Neural crest cell (in vitro differentiated cells): ENCODE measurements around the gene SMC2. TPM values are rescaled to one million over a fixed set of nuclear protein-coding genes. Genes with fewer than 3 reads are reported as not detected.
A peak's percentile ranks its signal among the peaks of the same experiment; 100 is the strongest.

ENCODE experiments used
- DNase-seq: peaks from one replicate; pipeline ENCODE4 v3.0.0; 2021; ENCODE audit warnings: low read depth, mixed read lengths, low spot score
- H3K27ac Mint-ChIP-seq: one replicate; pipeline ENCODE4 v1.8.0; 2021; ENCODE audit warnings: mild to moderate bottlenecking, mixed read lengths; ENCODE audit not compliant: unreplicated experiment
- H3K27me3 Mint-ChIP-seq: 2 replicates; pipeline ENCODE4 v1.8.0; 2021; ENCODE audit warnings: low read depth, mild to moderate bottlenecking, mixed read lengths
- H3K36me3 Mint-ChIP-seq: 2 replicates; pipeline ENCODE4 v1.8.0; 2021; ENCODE audit warnings: low read depth, mild to moderate bottlenecking, mixed read lengths
- H3K4me1 Mint-ChIP-seq: 2 replicates; pipeline ENCODE4 v1.8.0; 2021; ENCODE audit warnings: mixed read lengths
- H3K4me3 Mint-ChIP-seq: one replicate; pipeline ENCODE4 v1.8.0; 2021; ENCODE audit warnings: mild to moderate bottlenecking, mixed read lengths
- H3K9me3 Mint-ChIP-seq: 2 replicates; pipeline ENCODE4 v1.8.0; 2021; ENCODE audit warnings: mixed read lengths
- CTCF ChIP-seq: fragments of 200-600 bp; sonication (generic); conservative IDR thresholded peaks from 2 replicates; pipeline ENCODE4 v1.5.0; 2021; ENCODE audit warnings: antibody characterized with exemption, mild to moderate bottlenecking
- total RNA-seq: library from RNA; stranded (reverse); gene quantifications from 2 replicates; pipeline ENCODE4 v1.2.1, GENCODE V29; 2021

SMC2 gene
- total RNA-seq, 1 donor from 2014 or later: 45.4 TPM

GRCh38 chr9:104104360-104104759, 10.3 kb downstream of the SMC2 start:
- peaks cover 19% of the 10 kb centered on the region for H3K36me3 Mint-ChIP-seq
- TF ChIP-seq CTCF: no peak
- H3K4me1 Mint-ChIP-seq: no peaks in the 10 kb centered on the region
- H3K27ac Mint-ChIP-seq: no peak overlapping the region
- no peak overlapping the region for H3K4me3 Mint-ChIP-seq
- H3K27me3 Mint-ChIP-seq: no peaks in the 10 kb centered on the region
- no peak for DNase-seq
- H3K9me3 Mint-ChIP-seq: no peaks in the 10 kb centered on the region

DNA sequence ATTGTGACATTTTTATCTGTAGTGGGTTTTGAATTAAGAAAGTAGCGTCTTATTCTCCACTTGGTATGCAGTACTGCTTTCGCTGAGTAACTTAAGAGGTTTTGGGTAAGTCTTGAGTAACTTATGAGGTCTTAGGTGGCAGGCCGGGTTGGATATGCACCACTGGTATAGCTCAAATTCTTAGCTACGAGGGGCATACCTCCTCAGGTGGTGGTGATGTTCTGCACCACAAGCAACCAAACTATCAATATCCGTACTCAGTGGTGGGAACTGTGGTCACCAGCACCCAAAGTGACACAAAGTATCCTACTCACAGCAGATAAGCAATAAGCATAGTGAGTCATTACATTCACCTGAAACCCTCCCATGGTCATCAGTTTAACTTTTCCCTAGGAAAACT, 13.7 kb downstream of the SMC2 start:
- no peak for TF ChIP-seq CTCF
- no peaks in the 10 kb centered on the region for H3K9me3 Mint-ChIP-seq
- no peak overlapping the region for H3K27ac Mint-ChIP-seq
- no peaks in the 10 kb centered on the region for H3K4me1 Mint-ChIP-seq
- H3K27me3 Mint-ChIP-seq: no peaks in the 10 kb centered on the region
- DNase-seq: no peak
- peaks cover 14% of the 10 kb centered on the region for H3K36me3 Mint-ChIP-seq
- H3K4me3 Mint-ChIP-seq: no peak overlapping the region

GRCh38 chr9:104108315-104108714, 14.2 kb downstream of the SMC2 start:
- H3K36me3 Mint-ChIP-seq: peaks cover 9% of the 10 kb centered on the region
- H3K9me3 Mint-ChIP-seq: no peaks in the 10 kb centered on the region
- no peak overlapping the region for H3K27ac Mint-ChIP-seq
- DNase-seq: no peak
- H3K4me3 Mint-ChIP-seq: no peak overlapping the region
- H3K27me3 Mint-ChIP-seq: no peaks in the 10 kb centered on the region
- TF ChIP-seq CTCF: no peak
- H3K4me1 Mint-ChIP-seq: no peaks in the 10 kb centered on the region

GRCh38 chr9:104110509-104110908, 16.4 kb downstream of the SMC2 start:
- Mint-ChIP-seq H3K4me1 (no peaks in the 10 kb centered on the region), H3K27me3 (no peaks in the 10 kb centered on the region), H3K4me3 (no peak overlapping the region), H3K27ac (no peak overlapping the region), H3K9me3 (no peaks in the 10 kb centered on the region), H3K36me3 (peaks cover 4% of the 10 kb centered on the region)
- no peak for TF ChIP-seq CTCF
- no peak for DNase-seq

DNA sequence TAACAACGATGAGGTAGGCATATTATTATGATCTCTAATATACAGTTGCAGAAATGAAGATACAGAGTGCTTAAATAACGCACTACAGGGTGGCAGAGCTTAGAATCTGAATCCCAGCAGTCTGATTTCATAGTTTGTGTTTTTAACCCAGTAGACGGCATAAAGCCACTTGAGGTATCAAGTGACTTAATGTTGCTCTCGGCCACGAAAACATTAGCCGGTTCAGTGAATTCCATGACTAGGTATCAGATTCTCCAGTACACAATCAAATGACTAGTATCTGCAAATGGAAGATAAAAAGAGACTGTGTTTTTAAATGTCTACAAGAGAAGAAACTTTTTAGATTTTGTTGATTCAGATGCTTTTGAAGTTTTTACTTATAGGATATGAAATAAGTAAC, 24.8 kb downstream of the SMC2 start:
- no peaks in the 10 kb centered on the region for H3K4me1 Mint-ChIP-seq
- TF ChIP-seq CTCF: no peak
- no peak for DNase-seq
- H3K36me3 Mint-ChIP-seq: peaks cover 11% of the 10 kb centered on the region
- H3K4me3 Mint-ChIP-seq: no peak overlapping the region
- no peaks in the 10 kb centered on the region for H3K27me3 Mint-ChIP-seq
- no peaks in the 10 kb centered on the region for H3K9me3 Mint-ChIP-seq
- no peak overlapping the region for H3K27ac Mint-ChIP-seq

DNA sequence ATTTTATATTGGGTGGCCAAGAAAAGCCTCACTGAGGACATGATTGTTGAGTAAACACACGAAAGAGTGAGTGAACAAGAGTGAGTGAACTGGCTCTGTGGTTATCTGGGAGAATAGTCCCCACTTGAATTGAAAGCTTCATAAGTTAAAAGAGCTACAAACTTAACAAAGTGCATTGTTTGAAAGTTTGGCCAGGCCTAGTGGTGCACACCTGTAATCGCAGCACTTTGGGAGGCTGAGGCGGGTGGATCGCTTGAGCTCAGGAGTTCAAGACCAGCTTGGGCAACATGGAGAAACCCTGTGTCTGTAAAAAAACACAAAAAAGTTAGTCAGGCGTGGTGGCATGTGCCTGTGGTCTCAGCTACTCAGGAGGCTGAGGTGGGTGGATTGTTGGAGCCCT, 26.9 kb downstream of the SMC2 start:
- Mint-ChIP-seq H3K27ac (no peak overlapping the region), H3K4me1 (no peaks in the 10 kb centered on the region), H3K9me3 (no peaks in the 10 kb centered on the region), H3K4me3 (no peak overlapping the region), H3K36me3 (peaks cover 7% of the 10 kb centered on the region), H3K27me3 (no peaks in the 10 kb centered on the region)
- TF ChIP-seq CTCF: peak; percentile 26
- DNase-seq: no peak
